Skin epidermis (tissue), 12 donors: Measurements from ENCODE around the gene FCGR3A.
"Not testable (repeated sequence)": the region's sequence is repeated elsewhere in the genome, so short reads cannot be mapped to it uniquely, and the experiment has no call there.

Experiments used
- H3K27ac ChIP-seq, 21 experiments: fragments of 200-600 bp; sonication (generic) in 11 of 21; one replicate each; pipeline ENCODE4 v1.5.0; 2020; ENCODE audit warnings: mild to moderate bottlenecking in 3 of 21, inconsistent platforms in 2 of 21, moderate library complexity in 2 of 21
- H3K4me3 ChIP-seq, 7 experiments: fragments of 200-600 bp; sonication (generic) in 2 of 7; one replicate each; pipeline ENCODE4 v1.5.0; 2020; ENCODE audit warnings: inconsistent platforms in 2 of 7, mild to moderate bottlenecking in 2 of 7, moderate library complexity in 1 of 7

FCGR3A gene

GRCh38 chr1:161557506-161558450 lies 8.2 kb upstream of the FCGR3A start:
- not testable (repeated sequence) for H3K4me3 ChIP-seq, H3K27ac ChIP-seq

GRCh38 chr1:161556990-161557389 lies 7.4 kb upstream of the FCGR3A start:
- not testable (repeated sequence) for H3K27ac ChIP-seq, H3K4me3 ChIP-seq

GRCh38 chr1:161556143-161556542 lies 6.5 kb upstream of the FCGR3A start:
- H3K27ac ChIP-seq, result peak overlapping the region in 2 of 21 experiments; percentile 6 to 10
- H3K4me3 ChIP-seq, result not testable (repeated sequence)

- peak overlapping the region in 7 of 21 experiments; percentile 7 to 67 (median 61) for H3K27ac ChIP-seq
- H3K4me3 ChIP-seq, result not testable (repeated sequence)
Observed at GRCh38 chr1:161554815-161555417, 5.3 kb upstream of the FCGR3A start.

- H3K27ac ChIP-seq, result peak overlapping the region in 7 of 21 experiments; percentile 7 to 67 (median 61)
- H3K4me3 ChIP-seq, result not testable (repeated sequence)
Observed at GRCh38 chr1:161554340-161554739, 4.7 kb upstream of the FCGR3A start.

GRCh38 chr1:161553631-161554030 lies 4.0 kb upstream of the FCGR3A start:
- not testable (repeated sequence) for H3K4me3 ChIP-seq
- peak overlapping the region in 3 of 21 experiments; percentile 7 to 67 (median 63) for H3K27ac ChIP-seq

GRCh38 chr1:161550942-161551341 lies 1.3 kb upstream of the FCGR3A start:
- H3K4me3 ChIP-seq, H3K27ac ChIP-seq: not testable (repeated sequence)

- not testable (repeated sequence) for H3K4me3 ChIP-seq
- peak overlapping the region in 2 of 21 experiments; percentile 39 to 62 for H3K27ac ChIP-seq
Observed at GRCh38 chr1:161548749-161549406, 740 bp downstream of the FCGR3A start.

GRCh38 chr1:161547995-161548741 lies 1.4 kb downstream of the FCGR3A start:
- H3K4me3 ChIP-seq, H3K27ac ChIP-seq: not testable (repeated sequence)

GRCh38 chr1:161545005-161545731 lies 4.5 kb downstream of the FCGR3A start:
- not testable (repeated sequence) for H3K4me3 ChIP-seq
- H3K27ac ChIP-seq, result peak overlapping the region in 6 of 21 experiments; percentile 6 to 73 (median 40)

GRCh38 chr1:161543125-161543524 lies 6.5 kb downstream of the FCGR3A start:
- H3K4me3 ChIP-seq, result not testable (repeated sequence)

GRCh38 chr1:161542091-161542559 lies 7.5 kb downstream of the FCGR3A start:
- H3K4me3 ChIP-seq, result not testable (repeated sequence)
- peak overlapping the region in 5 of 21 experiments; percentile 19 to 37 (median 25) for H3K27ac ChIP-seq

More at GRCh38 chr1:161543125-161543524, 6.5 kb downstream of the FCGR3A start:
- H3K27ac ChIP-seq, result peak overlapping the region in 3 of 21 experiments; percentile 21 to 58 (median 25)

GRCh38 chr1:161540570-161540960 lies 9.1 kb downstream of the FCGR3A start:
- H3K27ac ChIP-seq, result peak overlapping the region in 14 of 21 experiments; percentile 44 to 86 (median 74)
- peak overlapping the region; percentile 23 to 43 (median 34) for H3K4me3 ChIP-seq

- H3K27ac ChIP-seq, result peak overlapping the region in 18 of 21 experiments; percentile 38 to 86 (median 68)
- peak overlapping the region; percentile 23 to 43 (median 34) for H3K4me3 ChIP-seq
Observed at GRCh38 chr1:161539731-161540569, 9.7 kb downstream of the FCGR3A start.

- Histone ChIP-seq H3K4me3 (peak overlapping the region in 2 of 7 experiments; percentile 37 to 43), H3K27ac (peak overlapping the region in 9 of 21 experiments; percentile 38 to 86 (median 76))
Observed at GRCh38 chr1:161538925-161539479, 10.6 kb downstream of the FCGR3A start.

- not testable (repeated sequence) for H3K27ac ChIP-seq, H3K4me3 ChIP-seq
Observed at GRCh38 chr1:161537068-161537669, 12.4 kb downstream of the FCGR3A start.
